Lung (tissue), 12 donors: ENCODE measurements around the gene ZGPAT. TPM values are rescaled to one million over a fixed set of nuclear protein-coding genes. Genes with fewer than 3 reads are reported as not detected.

Source experiments
- ATAC-seq: fragments of 200-7000 bp; cut with Tn5 transposase; one replicate; pipeline ENCODE4 v1.9.1; 2020; ENCODE audit warnings: moderate number of reproducible peaks; ENCODE audit not compliant: insufficient read depth, low FRiP score
- DNase-seq, 3 donors: peaks; one replicate each; pipeline ENCODE4 v3.0.0-alpha.2; 2013 to 2017
- H3K27ac ChIP-seq, 2 donors: one replicate each; pipeline ENCODE4 v1.5.1; 2013; ENCODE audit warnings: mild to moderate bottlenecking in 2 of 2, moderate library complexity in 2 of 2, control low read depth in 1 of 2, inconsistent platforms in 1 of 2, low read depth in 1 of 2, low read length in 1 of 2
- H3K27me3 ChIP-seq, 3 donors: one replicate each; pipeline ENCODE4 v1.5.1; 2013; ENCODE audit warnings: low read length in 2 of 3; ENCODE audit not compliant: control insufficient read depth in 3 of 3, insufficient read depth in 3 of 3
- H3K36me3 ChIP-seq, 4 donors: one replicate each; pipeline ENCODE4 v1.5.1; 2013; ENCODE audit warnings: low read length in 4 of 4, mild to moderate bottlenecking in 1 of 4, moderate library complexity in 1 of 4; ENCODE audit not compliant: control insufficient read depth in 4 of 4, insufficient read depth in 4 of 4
- H3K4me1 ChIP-seq, 5 donors: one replicate each; pipeline ENCODE4 v1.5.1; 2013; ENCODE audit warnings: low read length in 5 of 5, mild to moderate bottlenecking in 2 of 5, moderate library complexity in 1 of 5; ENCODE audit not compliant: control insufficient read depth in 5 of 5, insufficient read depth in 5 of 5
- H3K4me3 ChIP-seq: one replicate; pipeline ENCODE4 v1.5.1; 2013; ENCODE audit warnings: mild to moderate bottlenecking, control low read depth, moderate library complexity
- H3K9ac ChIP-seq, 2 donors: one replicate each; pipeline ENCODE4 v1.5.1; 2013; ENCODE audit warnings: low read length in 2 of 2, control low read depth in 1 of 2; ENCODE audit not compliant: insufficient read depth in 1 of 2
- H3K9me3 ChIP-seq, 4 donors: one replicate each; pipeline ENCODE4 v1.5.1; 2013; ENCODE audit warnings: low read length in 3 of 4, mild to moderate bottlenecking in 1 of 4, moderate library complexity in 1 of 4; ENCODE audit not compliant: control insufficient read depth in 4 of 4, insufficient read depth in 3 of 4
- WGBS, 2 donors: extraction: QIAGEN DNeasy Blood & Tissue Kit; methylation state at CpG; one replicate each; pipeline ENCODE4 v1.1.7; 2013; 5-methylcytosine and 5-hydroxymethylcytosine counted together
- polyA plus RNA-seq, 2 donors: library from polyadenylated mRNA; stranded (reverse); fragments of 200-250 nt; gene quantifications; one replicate each; pipeline ENCODE4 v1.2.1, GENCODE V29; 2013
- total RNA-seq, 2 donors: library from RNA; depleted of rRNA in 1 of 2; stranded (reverse); fragments of >200 nt in 1 of 2; gene quantifications; one replicate each; pipeline ENCODE4 v1.2.1, GENCODE V29; 2014 to 2021
- TF ChIP-seq, protein P1 (sequence below): IDR thresholded peaks from 2 replicates; pipeline ENCODE4 v1.5.1; 2012; ENCODE audit warnings: mild to moderate bottlenecking; ENCODE audit errors: control extremely low read depth, extremely low read depth
- donor health status: control.
- donor health status: control.
- donor health status: Bipolar disorder and iron deficiency.
- donor health status: healthy.
- donor health status: DM: yes; HTN: yes; CAD: no.

Gene ZGPAT
- total and polyA plus RNA-seq, 4 donors, result 18.3 to 45.0 (median 33.7) TPM

DNA sequence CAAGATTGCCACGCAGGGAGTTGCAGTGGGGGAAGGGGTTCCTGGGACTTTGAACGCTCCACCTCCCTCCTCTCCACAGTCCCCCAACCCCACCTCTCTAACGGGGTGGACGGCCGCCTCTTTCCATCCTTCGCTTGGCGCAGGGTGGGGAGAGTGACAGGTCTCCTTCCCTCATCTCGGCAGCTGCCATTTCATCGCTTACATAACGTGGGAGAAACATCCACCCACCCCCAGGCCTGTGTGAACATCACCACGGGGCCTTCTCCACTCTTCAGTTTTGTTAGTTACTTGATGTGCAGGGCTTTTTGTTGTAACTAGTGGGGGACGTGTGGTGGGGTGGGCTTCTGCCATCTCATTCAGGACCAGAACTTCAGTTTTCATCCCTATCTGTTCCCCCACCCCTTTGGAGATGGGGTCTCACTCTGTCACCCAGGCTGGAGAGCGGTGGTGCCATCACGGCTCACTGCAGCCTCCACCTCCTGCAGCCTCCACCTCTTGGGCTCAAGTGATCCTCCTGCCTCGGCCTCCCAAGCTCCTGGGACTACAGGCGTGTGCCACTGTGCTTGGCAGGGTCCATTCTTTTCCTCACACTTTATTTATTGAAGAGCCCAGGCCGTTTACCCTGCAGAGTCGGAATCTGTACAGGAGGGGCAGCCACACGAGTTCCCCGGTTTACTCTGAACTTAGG is 32.0 kb upstream of the ZGPAT start:
- Histone ChIP-seq H3K4me3 (no peak overlapping the region), H3K36me3 (peaks cover 6 to 51% (median 18%) of the 10 kb centered on the region in 4 donors), H3K4me1 (no peaks in the 10 kb centered on the region), H3K9me3 (no peaks in the 10 kb centered on the region), H3K27me3 (no peaks in the 10 kb centered on the region), H3K27ac (no peak overlapping the region), H3K9ac (no peak overlapping the region)
- TF ChIP-seq, protein P1, sequence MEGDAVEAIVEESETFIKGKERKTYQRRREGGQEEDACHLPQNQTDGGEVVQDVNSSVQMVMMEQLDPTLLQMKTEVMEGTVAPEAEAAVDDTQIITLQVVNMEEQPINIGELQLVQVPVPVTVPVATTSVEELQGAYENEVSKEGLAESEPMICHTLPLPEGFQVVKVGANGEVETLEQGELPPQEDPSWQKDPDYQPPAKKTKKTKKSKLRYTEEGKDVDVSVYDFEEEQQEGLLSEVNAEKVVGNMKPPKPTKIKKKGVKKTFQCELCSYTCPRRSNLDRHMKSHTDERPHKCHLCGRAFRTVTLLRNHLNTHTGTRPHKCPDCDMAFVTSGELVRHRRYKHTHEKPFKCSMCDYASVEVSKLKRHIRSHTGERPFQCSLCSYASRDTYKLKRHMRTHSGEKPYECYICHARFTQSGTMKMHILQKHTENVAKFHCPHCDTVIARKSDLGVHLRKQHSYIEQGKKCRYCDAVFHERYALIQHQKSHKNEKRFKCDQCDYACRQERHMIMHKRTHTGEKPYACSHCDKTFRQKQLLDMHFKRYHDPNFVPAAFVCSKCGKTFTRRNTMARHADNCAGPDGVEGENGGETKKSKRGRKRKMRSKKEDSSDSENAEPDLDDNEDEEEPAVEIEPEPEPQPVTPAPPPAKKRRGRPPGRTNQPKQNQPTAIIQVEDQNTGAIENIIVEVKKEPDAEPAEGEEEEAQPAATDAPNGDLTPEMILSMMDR, result no peak
- WGBS, 2 donors, result 93 to 95% methylated on average over 20 of the region's 20 CpGs
- DNase-seq, result no peak
- no peak for ATAC-seq

- 88 to 95% methylated on average over 13 of the region's 13 CpGs for WGBS, 2 donors
- Histone ChIP-seq H3K27me3 (no peaks in the 10 kb centered on the region), H3K4me3 (no peak overlapping the region), H3K9me3 (no peaks in the 10 kb centered on the region), H3K9ac (no peak overlapping the region), H3K27ac (peak overlapping the region in 1 of 2 donors; percentile 21), H3K4me1 (peaks cover 0 to 11% (median 0%) of the 10 kb centered on the region in 5 donors), H3K36me3 (peaks cover 6 to 49% (median 18%) of the 10 kb centered on the region in 4 donors)
- no peak for ATAC-seq
- TF ChIP-seq, protein P1, result no peak
- no peak for DNase-seq
These were observed 29.8 kb upstream of the ZGPAT start for GRCh38 chr20:63678071-63678470.

- Histone ChIP-seq H3K9me3 (no peaks in the 10 kb centered on the region), H3K4me3 (no peak overlapping the region), H3K4me1 (peaks cover 0 to 11% (median 0%) of the 10 kb centered on the region in 5 donors), H3K9ac (no peak overlapping the region), H3K27ac (no peak overlapping the region), H3K36me3 (peaks cover 6 to 47% (median 15%) of the 10 kb centered on the region in 4 donors), H3K27me3 (no peaks in the 10 kb centered on the region)
- TF ChIP-seq, protein P1, result no peak
- ATAC-seq (no peak), DNase-seq (no peak)
- 91 to 92% methylated on average over 38 of the region's 38 CpGs for WGBS, 2 donors
These were observed 29.0 kb upstream of the ZGPAT start for GRCh38 chr20:63678667-63679465.
